GM12892 (cell line): Measurements from ENCODE around the gene IL21R.
A peak's percentile ranks its signal among the peaks of the same experiment; 100 is the strongest.

Experiments used
- POLR2AphosphoS5 ChIP-seq: IDR thresholded peaks from 2 replicates; pipeline ENCODE4 v1.6.1; 2011; ENCODE audit warnings: low read depth, low read length, control low read depth
- TAF1 ChIP-seq: IDR thresholded peaks from 2 replicates; pipeline ENCODE4 v1.6.1; 2011; ENCODE audit warnings: low read depth, mild to moderate bottlenecking, control low read depth, low read length, borderline replicate concordance

- TF ChIP-seq TAF1 (no peak), POLR2AphosphoS5 (peak; percentile 80)
Measured at GRCh38 chr16:27424772-27425498, 23.0 kb downstream of the IL21R start.
